Prostate gland (tissue), 2 donors: ENCODE data around the gene KRTAP5-3. TPM values are rescaled to one million over a fixed set of nuclear protein-coding genes. Genes with fewer than 3 reads are reported as not detected.

Source experiments
- DNase-seq: peaks from one replicate; pipeline ENCODE4 v3.0.0-alpha.2; 2019; ENCODE audit warnings: low spot score
- H3K27ac ChIP-seq, 2 donors: fragments of 200-600 bp; sonication (generic); 2 replicates each; pipeline ENCODE4 v1.5.1; 2017 to 2019
- H3K27me3 ChIP-seq: fragments of 200-600 bp; sonication (generic); replicated peaks from 2 replicates; pipeline ENCODE4 v1.5.1; 2019; ENCODE audit not compliant: insufficient read depth
- H3K36me3 ChIP-seq, 2 donors: fragments of 200-600 bp; sonication (generic); 1 replicate in 1 of 2; 2 replicates in 1 of 2; pipeline versions ENCODE4 v1.5.1 to v1.8.1; 2017 to 2019
- H3K4me1 ChIP-seq: fragments of 200-600 bp; sonication (generic); replicated peaks from 2 replicates; pipeline ENCODE4 v1.5.1; 2019
- H3K4me3 ChIP-seq, 2 donors: fragments of 200-600 bp; sonication (generic); 2 replicates each; pipeline ENCODE4 v1.5.1; 2017 to 2019
- H3K9me3 ChIP-seq: fragments of 200-600 bp; sonication (generic); 2 replicates; pipeline ENCODE4 v1.5.1; 2017
- POLR2A ChIP-seq: fragments of 450-650 bp; IDR thresholded peaks from one replicate; pipeline ENCODE4 v1.6.1; 2016; ENCODE audit warnings: antibody characterized with exemption, mild to moderate bottlenecking
- POLR2AphosphoS5 ChIP-seq: sonication (generic); formaldehyde crosslinking; IDR thresholded peaks from one replicate; pipeline ENCODE4 v1.6.1; 2017; ENCODE audit warnings: antibody characterized with exemption
- WGBS: methylation state at CpG from one replicate; pipeline ENCODE4 v1.1.5; 2018; 5-methylcytosine and 5-hydroxymethylcytosine counted together
- intact Hi-C: fragments of 100-400 bp; cut with DNase I; formaldehyde crosslinking; loops from one replicate; pipeline ENCODE4 v1.14.2; 2022
- total RNA-seq, 2 donors: library from RNA; depleted of rRNA; stranded (reverse); fragments of >200 nt; gene quantifications; one replicate each; pipeline ENCODE4 v1.1.0, GENCODE V29; 2016
- TF ChIP-seq, protein P1 (sequence below), 4 experiments: fragments of 200-600 bp in 2 of 4; fragments of 450-650 bp in 2 of 4; sonication (generic) in 2 of 4; IDR thresholded peaks; 1 replicate in 3 of 4; 2 replicates in 1 of 4; pipeline ENCODE4 v1.5.1; 2016 to 2019; ENCODE audit warnings: antibody characterized with exemption in 4 of 4, mild to moderate bottlenecking in 2 of 4, moderate library complexity in 2 of 4

KRTAP5-3 gene
- total RNA-seq, 2 donors from 2014 or later = not detected

DNA sequence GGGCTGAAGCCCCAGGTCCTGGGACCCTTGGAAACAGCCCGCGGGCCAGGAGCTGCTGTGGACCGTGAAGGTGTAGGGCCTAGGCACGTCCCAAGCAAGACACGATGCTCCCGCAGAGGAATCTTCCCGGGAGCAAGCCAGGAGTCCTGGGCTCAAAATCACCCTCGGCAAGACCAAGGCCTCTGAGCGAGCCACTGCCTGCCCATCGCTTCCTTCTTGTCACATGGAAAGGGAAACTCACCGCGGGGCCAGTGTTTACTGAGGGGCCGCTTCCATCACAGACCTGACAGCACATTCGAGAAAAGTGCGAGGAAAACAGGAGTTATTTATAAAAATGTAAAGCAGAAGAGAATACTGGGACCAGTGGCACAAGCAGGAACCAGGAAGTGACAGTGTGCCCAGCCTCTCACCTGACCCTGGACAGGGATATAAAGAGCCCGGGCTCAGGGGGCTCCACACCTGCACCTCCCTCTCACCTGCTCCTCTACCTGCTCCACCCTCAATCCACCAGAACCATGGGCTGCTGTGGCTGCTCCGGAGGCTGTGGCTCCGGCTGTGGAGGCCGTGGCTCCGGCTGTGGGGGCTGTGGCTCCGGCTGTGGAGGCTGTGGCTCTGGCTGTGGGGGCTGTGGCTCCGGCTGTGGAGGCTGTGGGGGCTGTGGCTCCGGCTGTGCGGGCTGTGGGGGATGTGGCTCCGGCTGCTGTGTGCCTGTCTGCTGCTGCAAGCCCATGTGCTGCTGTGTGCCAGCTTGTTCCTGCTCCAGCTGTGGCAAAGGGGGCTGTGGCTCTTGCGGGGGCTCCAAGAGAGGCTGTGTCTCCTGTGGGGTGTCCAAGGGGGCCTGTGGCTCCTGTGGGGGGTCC is 21.3 kb upstream of the KRTAP5-3 start, which contains the start of gene KRTAP5-5:
Gene KRTAP5-5, plus strand, starts transcription at position 450 of the 860 bp plus-strand sequence. Its CDS starts 66 bp downstream, at position 516.
- H3K4me3 ChIP-seq = no peak within 1 kb of the TSS
- no peaks in the 10 kb centered on the region for H3K9me3 ChIP-seq
- no peak for DNase-seq
- intact Hi-C loops = no loop called here
- H3K4me1 ChIP-seq = no peaks in the 10 kb centered on the region
- H3K36me3 ChIP-seq = no peaks in the 10 kb centered on the region
- peaks cover 6% of the 10 kb centered on the region for H3K27me3 ChIP-seq
- no peak within 1 kb of the TSS for H3K27ac ChIP-seq
- TF ChIP-seq POLR2AphosphoS5 = no peak
- TF ChIP-seq, protein P1, sequence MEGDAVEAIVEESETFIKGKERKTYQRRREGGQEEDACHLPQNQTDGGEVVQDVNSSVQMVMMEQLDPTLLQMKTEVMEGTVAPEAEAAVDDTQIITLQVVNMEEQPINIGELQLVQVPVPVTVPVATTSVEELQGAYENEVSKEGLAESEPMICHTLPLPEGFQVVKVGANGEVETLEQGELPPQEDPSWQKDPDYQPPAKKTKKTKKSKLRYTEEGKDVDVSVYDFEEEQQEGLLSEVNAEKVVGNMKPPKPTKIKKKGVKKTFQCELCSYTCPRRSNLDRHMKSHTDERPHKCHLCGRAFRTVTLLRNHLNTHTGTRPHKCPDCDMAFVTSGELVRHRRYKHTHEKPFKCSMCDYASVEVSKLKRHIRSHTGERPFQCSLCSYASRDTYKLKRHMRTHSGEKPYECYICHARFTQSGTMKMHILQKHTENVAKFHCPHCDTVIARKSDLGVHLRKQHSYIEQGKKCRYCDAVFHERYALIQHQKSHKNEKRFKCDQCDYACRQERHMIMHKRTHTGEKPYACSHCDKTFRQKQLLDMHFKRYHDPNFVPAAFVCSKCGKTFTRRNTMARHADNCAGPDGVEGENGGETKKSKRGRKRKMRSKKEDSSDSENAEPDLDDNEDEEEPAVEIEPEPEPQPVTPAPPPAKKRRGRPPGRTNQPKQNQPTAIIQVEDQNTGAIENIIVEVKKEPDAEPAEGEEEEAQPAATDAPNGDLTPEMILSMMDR (IDR thresholded peaks at IDR 0.05) = no peak
- TF ChIP-seq POLR2A = no peak
- WGBS = 60% methylated on average over 16 of the region's 26 CpGs

DNA sequence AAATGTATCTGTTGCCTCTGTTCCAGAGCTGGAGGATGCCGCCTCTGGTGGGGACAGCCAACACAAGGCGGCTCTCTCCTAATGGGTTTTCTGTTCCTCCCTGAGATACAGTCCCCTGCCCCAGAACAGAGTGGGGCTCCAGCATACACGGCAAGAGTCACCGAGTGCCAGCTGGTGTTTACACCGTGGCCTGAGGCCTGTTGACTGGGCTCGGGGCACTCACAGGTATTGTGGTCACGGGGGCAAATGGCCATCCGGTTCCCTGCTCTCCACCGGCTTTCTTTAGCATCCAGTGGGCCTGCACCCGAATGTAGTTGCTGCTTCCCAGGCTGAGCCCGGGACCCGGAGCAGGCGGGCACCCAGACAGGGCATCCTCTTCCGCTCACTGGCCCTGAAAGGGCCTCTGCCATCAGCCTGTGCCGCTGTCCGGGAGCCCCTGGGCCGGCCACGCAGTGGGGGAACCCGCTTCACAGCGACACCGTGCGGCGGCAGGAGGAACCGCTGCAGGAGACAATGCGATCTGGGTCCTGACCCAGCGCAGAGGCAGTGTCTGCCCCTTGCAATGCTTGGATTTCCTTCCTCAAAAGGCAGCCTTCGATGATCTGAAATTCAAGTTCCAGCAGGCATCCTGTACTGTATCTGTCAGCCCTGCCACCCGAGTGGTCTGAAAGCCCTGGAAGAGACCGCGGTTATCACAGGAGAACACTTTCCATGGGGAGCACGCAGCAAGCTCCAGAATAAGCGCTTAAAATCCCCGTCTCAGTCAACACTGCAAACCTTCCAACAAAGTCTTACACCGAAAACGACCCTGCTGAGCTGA is 20.5 kb upstream of the KRTAP5-3 start:
- intact Hi-C loops = no loop called here
- H3K4me1 ChIP-seq = no peaks in the 10 kb centered on the region
- WGBS = 48% methylated on average over 24 of the region's 35 CpGs
- TF ChIP-seq, protein P1 (IDR thresholded peaks at IDR 0.05) = peak; percentile 53 to 78 (median 63)
- TF ChIP-seq POLR2AphosphoS5 (no peak), POLR2A (no peak)
- H3K4me3 ChIP-seq = no peak overlapping the region
- H3K36me3 ChIP-seq = no peaks in the 10 kb centered on the region
- DNase-seq = no peak
- peaks cover 3% of the 10 kb centered on the region for H3K27me3 ChIP-seq
- no peaks in the 10 kb centered on the region for H3K9me3 ChIP-seq
- no peak overlapping the region for H3K27ac ChIP-seq

DNA sequence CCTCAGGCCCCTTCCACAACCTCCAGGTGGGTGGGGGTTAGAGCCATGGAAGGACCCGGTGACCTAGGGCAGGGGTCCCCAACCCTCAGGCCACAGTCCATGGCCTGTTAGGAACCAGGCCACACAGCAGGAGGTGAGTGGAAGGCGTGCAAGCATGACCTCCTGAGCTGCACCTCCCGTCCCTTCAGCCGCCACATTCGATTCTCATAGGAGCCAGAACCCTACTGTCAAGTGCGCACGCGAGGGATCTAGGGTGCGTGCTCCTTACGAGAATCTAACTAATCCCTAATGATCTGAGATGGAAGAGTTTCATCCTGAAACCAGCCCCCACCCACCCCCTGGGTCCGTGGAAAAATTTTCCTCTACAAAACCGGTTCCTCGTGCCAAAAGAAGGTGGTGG is 17.3 kb upstream of the KRTAP5-3 start:
- TF ChIP-seq, protein P1 (IDR thresholded peaks at IDR 0.05) = no peak
- Histone ChIP-seq H3K9me3 (no peaks in the 10 kb centered on the region), H3K27me3 (no peaks in the 10 kb centered on the region), H3K36me3 (no peaks in the 10 kb centered on the region), H3K4me1 (no peaks in the 10 kb centered on the region), H3K4me3 (no peak overlapping the region), H3K27ac (no peak overlapping the region)
- 81% methylated on average over 13 of the region's 13 CpGs for WGBS
- intact Hi-C loops = no loop called here
- no peak for DNase-seq

DNA sequence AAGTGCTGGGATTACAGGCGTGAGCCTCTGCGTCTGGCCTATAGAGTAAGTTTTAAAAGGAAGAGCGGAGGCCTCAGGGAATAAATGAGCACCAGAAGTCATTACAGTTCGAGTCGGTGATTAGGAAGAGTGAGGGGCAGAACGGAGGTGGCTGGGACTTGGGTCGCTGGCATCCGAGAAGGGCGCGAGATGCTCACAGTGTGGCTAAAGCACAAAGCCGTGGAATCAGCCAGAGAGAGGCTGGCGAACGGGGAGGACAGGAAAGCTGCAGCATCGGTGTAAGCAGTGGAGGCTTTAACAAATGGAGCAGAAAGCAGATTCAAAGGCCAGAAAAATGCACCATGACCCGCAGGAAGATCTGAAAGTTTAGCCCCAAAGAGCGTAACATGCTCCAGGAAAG is 16.4 kb upstream of the KRTAP5-3 start:
- H3K4me3 ChIP-seq = no peak overlapping the region
- no peak overlapping the region for H3K27ac ChIP-seq
- no peak for DNase-seq
- H3K27me3 ChIP-seq = no peaks in the 10 kb centered on the region
- intact Hi-C loops = no loop called here
- no peaks in the 10 kb centered on the region for H3K9me3 ChIP-seq
- no peaks in the 10 kb centered on the region for H3K4me1 ChIP-seq
- 80% methylated on average over 16 of the region's 16 CpGs for WGBS
- H3K36me3 ChIP-seq = no peaks in the 10 kb centered on the region
- TF ChIP-seq POLR2A (no peak), POLR2AphosphoS5 (no peak)
- TF ChIP-seq, protein P1 (IDR thresholded peaks at IDR 0.05) = no peak
